Glutamatergic neuron (in vitro differentiated cells): ENCODE measurements around the gene ASCC3. TPM values are rescaled to one million over a fixed set of nuclear protein-coding genes. Genes with fewer than 3 reads are reported as not detected.

Experiments used
- DNase-seq: peaks from one replicate; pipeline ENCODE4 v3.0.0; 2022
- H3K27ac Mint-ChIP-seq: one replicate; pipeline ENCODE4 v1.8.0; 2020; ENCODE audit warnings: mild to moderate bottlenecking, mixed read lengths, inconsistent platforms; ENCODE audit not compliant: unreplicated experiment
- H3K27me3 Mint-ChIP-seq: one replicate; pipeline ENCODE4 v1.8.0; 2020; ENCODE audit warnings: mild to moderate bottlenecking, moderate library complexity, mixed read lengths, inconsistent platforms; ENCODE audit not compliant: unreplicated experiment
- H3K36me3 Mint-ChIP-seq: one replicate; pipeline ENCODE4 v1.8.0; 2020; ENCODE audit warnings: mild to moderate bottlenecking, mixed read lengths, inconsistent platforms; ENCODE audit not compliant: unreplicated experiment
- H3K4me1 Mint-ChIP-seq: one replicate; pipeline ENCODE4 v1.8.0; 2020; ENCODE audit warnings: mild to moderate bottlenecking, low read depth, mixed read lengths, inconsistent platforms; ENCODE audit not compliant: unreplicated experiment
- H3K4me3 Mint-ChIP-seq: one replicate; pipeline ENCODE4 v1.8.0; 2020; ENCODE audit warnings: mild to moderate bottlenecking, mixed read lengths, inconsistent platforms; ENCODE audit not compliant: unreplicated experiment
- H3K9me3 Mint-ChIP-seq: one replicate; pipeline ENCODE4 v1.8.0; 2020; ENCODE audit warnings: mild to moderate bottlenecking, moderate library complexity, mixed read lengths, inconsistent platforms; ENCODE audit not compliant: unreplicated experiment
- CTCF ChIP-seq: fragments of 200-600 bp; sonication (generic); IDR thresholded peaks from one replicate; pipeline ENCODE4 v1.5.0; 2021; ENCODE audit not compliant: partially characterized antibody, unreplicated experiment
- total RNA-seq: library from RNA; stranded (reverse); fragmentation: NEBNext Ultra II Directional; extraction: Animal tissue kit (Norgen Biotek cat#: 25700); gene quantifications from one replicate; pipeline ENCODE4 v1.2.1, GENCODE V29; 2021; ENCODE audit not compliant: unreplicated experiment

The ASCC3 gene
- total RNA-seq, 1 donor from 2014 or later, result 49.6 TPM

GRCh38 chr6:100538086-100538485 is 343.0 kb downstream of the ASCC3 start:
- no peak for DNase-seq

GRCh38 chr6:100518588-100518987 is 362.5 kb downstream of the ASCC3 start:
- H3K4me1 Mint-ChIP-seq, result peaks cover 5% of the 10 kb centered on the region
- H3K27me3 Mint-ChIP-seq, result no peaks in the 10 kb centered on the region
- no peak for DNase-seq
- H3K4me3 Mint-ChIP-seq, result no peak overlapping the region
- no peak overlapping the region for H3K27ac Mint-ChIP-seq
- no peaks in the 10 kb centered on the region for H3K9me3 Mint-ChIP-seq
- no peaks in the 10 kb centered on the region for H3K36me3 Mint-ChIP-seq
- TF ChIP-seq CTCF, result no peak

More at GRCh38 chr6:100538086-100538485, 343.0 kb downstream of the ASCC3 start:
- peaks cover 3% of the 10 kb centered on the region for H3K4me1 Mint-ChIP-seq
- no peaks in the 10 kb centered on the region for H3K36me3 Mint-ChIP-seq
- H3K27me3 Mint-ChIP-seq, result no peaks in the 10 kb centered on the region
- TF ChIP-seq CTCF, result no peak
- no peak overlapping the region for H3K27ac Mint-ChIP-seq
- H3K9me3 Mint-ChIP-seq, result no peaks in the 10 kb centered on the region
- no peak overlapping the region for H3K4me3 Mint-ChIP-seq

- Mint-ChIP-seq H3K27ac (no peak overlapping the region), H3K36me3 (no peaks in the 10 kb centered on the region), H3K9me3 (no peaks in the 10 kb centered on the region), H3K27me3 (no peaks in the 10 kb centered on the region), H3K4me3 (no peak overlapping the region), H3K4me1 (peaks cover 5% of the 10 kb centered on the region)
- DNase-seq, result no peak
- no peak for TF ChIP-seq CTCF
Measured at GRCh38 chr6:100517633-100518032, 363.5 kb downstream of the ASCC3 start.

- no peaks in the 10 kb centered on the region for H3K27me3 Mint-ChIP-seq
Measured at GRCh38 chr6:100517106-100517505, 364.0 kb downstream of the ASCC3 start.

GRCh38 chr6:100514660-100515059 is 366.5 kb downstream of the ASCC3 start:
- no peaks in the 10 kb centered on the region for H3K27me3 Mint-ChIP-seq
- TF ChIP-seq CTCF, result no peak
- H3K9me3 Mint-ChIP-seq, result no peaks in the 10 kb centered on the region
- no peak overlapping the region for H3K4me3 Mint-ChIP-seq
- no peak for DNase-seq
- no peaks in the 10 kb centered on the region for H3K36me3 Mint-ChIP-seq
- H3K4me1 Mint-ChIP-seq, result no peaks in the 10 kb centered on the region
- H3K27ac Mint-ChIP-seq, result no peak overlapping the region

More at GRCh38 chr6:100517106-100517505, 364.0 kb downstream of the ASCC3 start:
- H3K36me3 Mint-ChIP-seq, result no peaks in the 10 kb centered on the region
- no peak for TF ChIP-seq CTCF
- H3K27ac Mint-ChIP-seq, result no peak overlapping the region
- peaks cover 5% of the 10 kb centered on the region for H3K4me1 Mint-ChIP-seq
- no peak overlapping the region for H3K4me3 Mint-ChIP-seq
- H3K9me3 Mint-ChIP-seq, result no peaks in the 10 kb centered on the region
- no peak for DNase-seq
